HFF-Myc (cell line): ENCODE measurements around the gene DPY19L3.

Experiments
- DNase-seq: peaks from one replicate; pipeline ENCODE4 v3.0.0-alpha.2; 2011; ENCODE audit warnings: low read depth; ENCODE audit errors: extremely low read depth
- H3K4me3 ChIP-seq: replicated peaks from 2 replicates; pipeline ENCODE4 v1.5.1; 2011; ENCODE audit warnings: low read depth, mild to moderate bottlenecking, control low read depth, low read length
- CTCF ChIP-seq: IDR thresholded peaks from 2 replicates; pipeline ENCODE4 v1.5.1; 2012; ENCODE audit warnings: mild to moderate bottlenecking, low read depth, low read length, control low read depth; ENCODE audit errors: missing control alignments

DPY19L3 gene

GRCh38 chr19:32469795-32470194 lies 64.2 kb downstream of the DPY19L3 start:
- TF ChIP-seq CTCF: no peak
- no peak overlapping the region for H3K4me3 ChIP-seq
- peak; percentile 15 for DNase-seq

GRCh38 chr19:32471095-32471494 lies 65.5 kb downstream of the DPY19L3 start:
- no peak for DNase-seq
- TF ChIP-seq CTCF: no peak
- H3K4me3 ChIP-seq: no peak overlapping the region

GRCh38 chr19:32471811-32472210 lies 66.2 kb downstream of the DPY19L3 start:
- H3K4me3 ChIP-seq: no peak overlapping the region
- TF ChIP-seq CTCF: no peak
- DNase-seq: no peak

- H3K4me3 ChIP-seq: no peak overlapping the region
- no peak for DNase-seq
- no peak for TF ChIP-seq CTCF
Measured at GRCh38 chr19:32475141-32476031, 69.8 kb downstream of the DPY19L3 start.

- TF ChIP-seq CTCF: no peak
- H3K4me3 ChIP-seq: no peak overlapping the region
- DNase-seq: no peak
Measured at GRCh38 chr19:32476032-32476350, 70.4 kb downstream of the DPY19L3 start.

- no peak for DNase-seq
- no peak overlapping the region for H3K4me3 ChIP-seq
Measured at GRCh38 chr19:32480321-32480720, 74.8 kb downstream of the DPY19L3 start.

More at GRCh38 chr19:32480321-32480720, 74.8 kb downstream of the DPY19L3 start:
- TF ChIP-seq CTCF: no peak
